Epithelial cell of proximal tubule (primary cell): Measurements from ENCODE around the gene ELK1. TPM values are rescaled to one million over a fixed set of nuclear protein-coding genes. Genes with fewer than 3 reads are reported as not detected.
"Not testable (repeated sequence)": the region's sequence is repeated elsewhere in the genome, so short reads cannot be mapped to it uniquely, and the experiment has no call there.

Source experiments
- DNase-seq: peaks from one replicate; pipeline ENCODE4 v3.0.0-alpha.2; 2011; ENCODE audit warnings: low read depth
- H3K4me3 ChIP-seq: 2 replicates; pipeline ENCODE4 v1.5.1; 2011; ENCODE audit warnings: low read depth, mild to moderate bottlenecking, low read length
- total RNA-seq: library from RNA; depleted of rRNA; stranded (reverse); fragments of >200 nt; gene quantifications from 2 replicates; pipeline ENCODE4 v1.2.3, GENCODE V29; 2015
- TF ChIP-seq, protein P1 (sequence below): conservative IDR thresholded peaks from 2 replicates; pipeline ENCODE4 v1.5.1; 2012; ENCODE audit warnings: low read depth, mild to moderate bottlenecking, low read length

ELK1 gene, protein sequence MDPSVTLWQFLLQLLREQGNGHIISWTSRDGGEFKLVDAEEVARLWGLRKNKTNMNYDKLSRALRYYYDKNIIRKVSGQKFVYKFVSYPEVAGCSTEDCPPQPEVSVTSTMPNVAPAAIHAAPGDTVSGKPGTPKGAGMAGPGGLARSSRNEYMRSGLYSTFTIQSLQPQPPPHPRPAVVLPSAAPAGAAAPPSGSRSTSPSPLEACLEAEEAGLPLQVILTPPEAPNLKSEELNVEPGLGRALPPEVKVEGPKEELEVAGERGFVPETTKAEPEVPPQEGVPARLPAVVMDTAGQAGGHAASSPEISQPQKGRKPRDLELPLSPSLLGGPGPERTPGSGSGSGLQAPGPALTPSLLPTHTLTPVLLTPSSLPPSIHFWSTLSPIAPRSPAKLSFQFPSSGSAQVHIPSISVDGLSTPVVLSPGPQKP
- 21.9 and 31.8 TPM in 2 replicates for total RNA-seq

DNA sequence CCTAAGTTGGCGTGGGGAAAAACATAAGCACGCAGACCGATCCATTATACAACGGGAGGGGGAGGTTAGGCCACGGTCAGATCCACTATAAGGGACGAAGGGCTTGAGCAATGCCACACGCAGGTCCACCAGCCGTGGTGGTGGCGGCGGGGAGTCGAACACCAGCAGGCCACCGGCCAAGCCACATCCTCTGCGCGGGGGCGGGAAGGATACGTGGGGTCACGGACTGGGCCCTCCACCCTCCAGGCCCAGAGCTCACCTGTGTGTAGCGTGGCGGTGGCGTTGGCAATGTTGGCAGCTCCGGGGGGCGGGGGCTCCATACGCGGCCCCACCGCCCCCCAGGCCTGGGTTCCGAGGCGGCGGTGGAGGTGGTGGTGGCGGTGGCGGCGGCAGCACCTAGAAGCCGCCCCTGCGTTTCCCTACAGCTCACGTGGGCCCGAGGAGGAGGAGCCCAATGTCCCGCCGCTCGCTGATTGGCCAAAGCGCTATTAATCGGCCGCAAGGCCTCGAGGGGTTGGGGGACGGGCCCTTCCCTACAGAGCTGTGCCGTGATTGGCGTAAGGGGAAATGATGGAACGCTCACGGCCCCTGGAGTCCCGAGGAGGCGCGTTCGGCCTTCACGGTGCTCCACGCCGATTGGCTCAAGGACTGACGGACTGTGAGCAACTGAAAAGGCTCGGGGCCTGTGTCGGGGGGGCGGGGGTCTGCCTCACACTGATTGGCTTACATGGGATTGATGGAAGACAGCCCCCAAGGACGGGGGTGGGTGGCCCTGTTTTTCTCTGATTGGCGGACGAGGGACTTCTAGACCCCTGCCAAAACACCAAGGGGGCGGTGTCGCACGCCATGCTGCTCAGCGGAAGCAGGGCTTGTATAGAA, at the start of gene ELK1:
Gene ELK1, minus strand, starts transcription at position 400 of the 879 bp plus-strand sequence. CDS start 9,122 bp downstream, outside the sequence.
- peak within 1 kb of the TSS; percentile 73 for H3K4me3 ChIP-seq
- TF ChIP-seq, protein P1, sequence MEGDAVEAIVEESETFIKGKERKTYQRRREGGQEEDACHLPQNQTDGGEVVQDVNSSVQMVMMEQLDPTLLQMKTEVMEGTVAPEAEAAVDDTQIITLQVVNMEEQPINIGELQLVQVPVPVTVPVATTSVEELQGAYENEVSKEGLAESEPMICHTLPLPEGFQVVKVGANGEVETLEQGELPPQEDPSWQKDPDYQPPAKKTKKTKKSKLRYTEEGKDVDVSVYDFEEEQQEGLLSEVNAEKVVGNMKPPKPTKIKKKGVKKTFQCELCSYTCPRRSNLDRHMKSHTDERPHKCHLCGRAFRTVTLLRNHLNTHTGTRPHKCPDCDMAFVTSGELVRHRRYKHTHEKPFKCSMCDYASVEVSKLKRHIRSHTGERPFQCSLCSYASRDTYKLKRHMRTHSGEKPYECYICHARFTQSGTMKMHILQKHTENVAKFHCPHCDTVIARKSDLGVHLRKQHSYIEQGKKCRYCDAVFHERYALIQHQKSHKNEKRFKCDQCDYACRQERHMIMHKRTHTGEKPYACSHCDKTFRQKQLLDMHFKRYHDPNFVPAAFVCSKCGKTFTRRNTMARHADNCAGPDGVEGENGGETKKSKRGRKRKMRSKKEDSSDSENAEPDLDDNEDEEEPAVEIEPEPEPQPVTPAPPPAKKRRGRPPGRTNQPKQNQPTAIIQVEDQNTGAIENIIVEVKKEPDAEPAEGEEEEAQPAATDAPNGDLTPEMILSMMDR: no peak

DNA sequence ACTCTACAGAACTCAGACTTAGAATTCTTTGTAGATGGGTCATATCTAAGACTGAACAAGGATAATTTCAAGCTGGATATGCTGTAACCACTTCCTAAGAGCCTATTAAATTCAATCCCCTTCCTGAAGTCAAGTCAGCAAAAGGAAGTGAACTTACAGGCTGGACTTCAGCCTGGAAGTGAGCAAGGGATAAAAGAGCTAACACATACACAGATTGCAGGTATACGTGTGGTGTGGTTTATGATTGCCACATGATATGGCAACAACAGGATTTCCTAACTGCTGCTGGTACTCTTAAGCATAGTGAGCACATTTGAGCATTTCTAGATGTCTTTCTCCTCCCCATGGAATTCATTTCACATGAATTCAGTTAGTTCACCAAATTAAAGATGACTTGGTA, 46.8 kb upstream of the ELK1 start:
- no peak for DNase-seq
- TF ChIP-seq, protein P1: no peak
- no peak overlapping the region for H3K4me3 ChIP-seq

More for the DNA sequence above, at the start of gene ELK1:
- peak; percentile 60 for DNase-seq

DNA sequence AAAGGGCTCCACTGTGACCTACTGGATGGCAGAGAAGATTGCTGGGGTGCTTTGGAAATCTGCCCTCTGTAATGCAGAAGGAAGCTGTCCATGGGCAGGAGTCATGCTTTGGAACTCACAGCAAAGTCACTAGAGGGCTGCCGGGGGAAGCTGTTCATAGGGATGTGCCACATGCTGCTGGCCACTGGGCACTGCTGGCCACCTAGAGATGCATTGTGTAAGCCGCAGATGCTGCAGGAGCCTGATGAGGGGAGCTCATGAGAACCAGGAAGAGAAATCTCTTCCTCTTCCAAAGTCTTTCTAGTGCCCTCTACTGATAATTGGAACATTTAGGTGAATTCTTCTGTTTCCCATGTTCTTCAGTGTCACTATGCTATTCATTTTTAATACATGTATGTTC, 39.8 kb upstream of the ELK1 start:
- no peak for DNase-seq
- TF ChIP-seq, protein P1: no peak
- H3K4me3 ChIP-seq: no peak overlapping the region

DNA sequence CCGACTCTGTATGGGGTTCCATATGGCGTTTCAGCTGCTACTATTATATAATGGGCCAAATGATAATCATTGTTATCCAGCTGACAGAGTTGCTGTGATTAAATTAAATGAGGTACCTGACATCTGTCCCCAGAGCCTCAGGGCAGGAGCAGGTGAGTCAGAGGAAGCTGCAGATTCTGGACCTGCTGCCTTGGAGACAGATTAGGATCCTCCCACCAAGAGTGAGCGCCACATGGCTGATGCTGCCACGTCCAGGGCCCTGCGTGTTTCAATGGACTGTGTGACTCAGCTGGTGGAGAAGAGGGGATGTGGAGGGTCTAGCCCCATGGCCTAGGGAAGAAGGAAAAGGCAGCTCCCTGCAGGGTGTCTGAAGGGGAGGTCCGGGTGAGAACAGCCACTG, 36.9 kb upstream of the ELK1 start:
- TF ChIP-seq, protein P1: no peak
- DNase-seq: no peak
- no peak overlapping the region for H3K4me3 ChIP-seq

DNA sequence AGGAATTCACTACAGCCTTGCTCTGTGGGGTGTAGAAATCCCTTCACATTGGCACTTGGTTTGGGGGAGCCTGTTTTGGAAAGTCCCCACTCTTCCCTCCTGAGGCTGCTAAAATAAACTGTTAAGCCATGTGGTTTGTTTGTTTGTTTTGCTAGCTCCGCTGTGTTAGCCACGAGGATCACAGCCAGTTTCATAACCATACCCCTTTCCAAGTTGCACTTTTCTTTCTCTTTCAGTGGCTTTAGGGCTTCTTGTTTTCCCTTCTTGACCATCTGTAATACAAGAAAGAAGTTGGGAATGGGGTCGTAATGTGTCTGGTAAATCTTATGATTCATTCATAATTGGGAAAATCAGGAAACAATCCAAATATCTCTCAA, 33.5 kb upstream of the ELK1 start:
- H3K4me3 ChIP-seq: no peak overlapping the region
- TF ChIP-seq, protein P1: no peak
- no peak for DNase-seq

DNA sequence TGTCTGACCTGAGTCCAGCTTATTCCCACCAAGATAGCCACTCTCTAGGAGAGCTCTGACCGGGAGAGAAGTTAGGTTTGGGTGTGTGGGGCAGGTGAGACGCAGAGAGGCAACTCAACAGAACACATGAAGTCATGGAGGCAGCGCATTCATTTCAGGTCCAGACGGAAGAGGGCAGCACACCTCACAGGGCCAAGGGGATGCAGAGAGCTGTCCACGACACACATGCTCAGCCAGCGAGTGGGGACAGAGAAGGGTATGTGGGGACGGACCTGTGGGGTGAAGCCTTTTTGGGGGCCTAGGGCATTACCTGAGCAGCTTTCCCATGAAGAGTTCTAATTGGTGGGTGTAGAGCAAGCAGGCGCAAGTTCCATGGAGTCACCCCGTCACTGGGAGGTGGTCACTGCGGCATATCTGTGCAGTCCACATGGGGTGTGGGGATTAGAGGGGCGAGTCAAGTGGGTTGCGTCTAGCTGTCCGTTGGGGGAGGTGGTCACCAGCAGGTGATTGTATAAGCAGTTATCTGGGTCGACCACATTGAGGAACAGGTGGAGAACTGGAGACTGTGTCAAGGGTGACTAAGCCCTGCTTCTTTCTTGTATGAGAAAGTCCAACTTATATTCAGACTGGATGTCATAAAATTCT, 32.9 kb upstream of the ELK1 start:
- no peak for DNase-seq
- TF ChIP-seq, protein P1: no peak
- H3K4me3 ChIP-seq: no peak overlapping the region

DNA sequence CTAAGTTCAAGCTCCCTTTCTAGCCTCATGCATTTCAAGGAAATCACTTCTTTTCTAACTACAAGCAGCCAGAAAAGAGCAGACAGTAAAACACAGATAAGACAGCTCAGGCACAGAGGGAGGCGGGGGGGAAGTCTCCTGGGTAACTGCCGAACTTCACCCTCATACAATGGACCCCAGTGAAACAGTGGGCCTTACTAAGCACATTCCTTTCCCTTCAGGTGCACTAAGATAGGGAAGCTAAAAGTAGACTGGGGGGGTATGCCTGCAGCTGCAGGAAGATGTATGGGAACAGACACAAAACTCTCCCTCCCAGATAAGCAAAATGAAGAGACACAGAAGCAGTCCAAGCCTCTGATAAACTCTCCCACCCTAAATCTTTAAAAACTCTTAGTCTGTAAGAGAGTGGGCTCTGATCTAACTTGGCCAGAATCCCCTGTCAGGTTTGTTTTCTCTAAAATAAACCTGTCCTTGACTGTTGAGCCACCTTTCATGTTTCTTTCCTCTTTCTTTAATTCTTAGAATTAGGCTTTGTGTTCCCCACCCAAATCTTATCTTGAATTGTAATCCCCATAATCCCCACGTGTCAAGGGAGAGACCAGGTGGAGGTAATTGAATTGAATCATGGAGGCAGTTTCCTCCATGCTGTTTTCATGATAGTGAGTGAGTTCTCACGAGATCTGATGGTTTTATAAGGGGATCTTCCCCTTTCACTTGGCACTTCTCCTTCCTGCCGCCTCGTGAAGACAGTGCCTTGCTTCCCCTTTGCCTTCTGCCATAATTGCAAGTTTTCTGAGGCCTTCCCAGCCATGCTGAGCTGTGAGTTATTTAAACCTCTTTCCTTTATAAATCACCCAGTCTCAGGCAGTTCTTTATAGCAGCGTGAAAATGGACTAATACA, 25.8 kb upstream of the ELK1 start:
- DNase-seq, H3K4me3 ChIP-seq: not testable (repeated sequence)
